Peyer's patch (tissue), 4 donors: ENCODE results near the gene FRMD4A. TPM values are rescaled to one million over a fixed set of nuclear protein-coding genes. Genes with fewer than 3 reads are reported as not detected.

Experiments
- DNase-seq, 3 donors: peaks; one replicate each; pipeline ENCODE4 v3.0.0-alpha.2; 2017 to 2019
- H3K27ac ChIP-seq, 4 donors: fragments of 200-600 bp; sonication (generic); one replicate each; pipeline ENCODE4 v1.5.1; 2016 to 2019
- H3K27me3 ChIP-seq, 2 donors: fragments of 200-600 bp; sonication (generic); one replicate each; pipeline ENCODE4 v1.5.1; 2019
- H3K36me3 ChIP-seq, 3 donors: fragments of 200-600 bp; sonication (generic); one replicate each; pipeline ENCODE4 v1.5.1; 2016 to 2019
- H3K4me1 ChIP-seq, 4 donors: fragments of 200-600 bp; sonication (generic); one replicate each; pipeline ENCODE4 v1.5.1; 2016 to 2019
- H3K4me3 ChIP-seq, 4 donors: fragments of 200-600 bp; sonication (generic); 1 replicate in 3 of 4; 2 replicates in 1 of 4; pipeline ENCODE4 v1.5.1; 2016 to 2019; ENCODE audit warnings: mild to moderate bottlenecking in 1 of 4
- H3K9me3 ChIP-seq, 4 donors: fragments of 200-600 bp; sonication (generic); one replicate each; pipeline ENCODE4 v1.5.1; 2016 to 2019; ENCODE audit warnings: mild to moderate bottlenecking in 1 of 4
- POLR2A ChIP-seq, 2 donors: fragments of 450-650 bp; IDR thresholded peaks; one replicate each; pipeline ENCODE4 v1.5.1; 2017; ENCODE audit warnings: antibody characterized with exemption in 2 of 2, mild to moderate bottlenecking in 2 of 2, moderate library complexity in 2 of 2
- total RNA-seq, 4 donors: library from RNA; depleted of rRNA; stranded (reverse); fragments of >200 nt; gene quantifications; one replicate each; pipeline ENCODE4 v1.1.0, GENCODE V29; 2016
- TF ChIP-seq, protein P1 (sequence below), 6 experiments: fragments of 450-650 bp in 4 of 6; fragments of 200-600 bp in 2 of 6; sonication (generic) in 1 of 6; IDR thresholded peaks; one replicate each; pipeline ENCODE4 v1.5.1; 2017 to 2019; ENCODE audit warnings: antibody characterized with exemption in 6 of 6, mild to moderate bottlenecking in 3 of 6, moderate library complexity in 1 of 6

Gene FRMD4A
- total RNA-seq, 4 donors from 2014 or later = 3.0 to 47.9 (median 5.9) TPM

DNA sequence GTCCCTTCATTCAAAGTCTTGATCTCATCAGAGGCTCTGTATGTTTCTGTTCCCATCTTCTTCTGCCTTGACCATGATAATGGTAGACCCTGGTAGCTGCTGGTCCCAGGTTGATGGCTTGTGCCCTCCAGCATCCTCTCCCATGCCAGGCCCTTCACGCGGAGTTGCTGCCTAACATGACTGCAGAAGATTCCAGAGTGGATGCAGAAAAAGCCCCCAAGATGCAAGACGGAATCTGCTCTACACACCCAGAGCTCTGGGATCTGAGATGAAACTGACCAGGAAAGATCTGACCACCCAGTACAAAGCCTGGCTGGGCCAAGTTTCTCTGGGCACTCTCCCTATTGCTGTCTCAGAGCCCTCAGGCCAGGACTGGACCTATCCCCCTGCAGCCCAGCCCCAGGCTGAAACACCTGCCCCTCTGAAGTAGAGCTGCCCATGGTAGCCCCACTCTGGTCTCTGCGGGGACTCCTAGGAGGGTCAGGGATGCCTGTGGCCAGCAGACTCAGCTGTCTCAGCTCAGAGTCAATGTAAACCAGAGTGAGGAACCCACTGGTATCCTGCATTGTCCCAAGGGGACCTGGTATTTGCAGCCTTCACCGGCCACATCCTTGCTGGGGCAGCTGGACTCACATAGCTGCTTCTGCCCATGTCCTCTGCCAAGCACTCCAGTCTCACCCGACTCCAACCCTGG, 9.5 kb upstream of the FRMD4A start:
- DNase-seq = no peak
- Histone ChIP-seq H3K9me3 (no peaks in the 10 kb centered on the region), H3K27me3 (no peaks in the 10 kb centered on the region), H3K4me3 (no peak overlapping the region), H3K27ac (no peak overlapping the region), H3K4me1 (no peaks in the 10 kb centered on the region), H3K36me3 (no peaks in the 10 kb centered on the region)
- TF ChIP-seq, protein P1, sequence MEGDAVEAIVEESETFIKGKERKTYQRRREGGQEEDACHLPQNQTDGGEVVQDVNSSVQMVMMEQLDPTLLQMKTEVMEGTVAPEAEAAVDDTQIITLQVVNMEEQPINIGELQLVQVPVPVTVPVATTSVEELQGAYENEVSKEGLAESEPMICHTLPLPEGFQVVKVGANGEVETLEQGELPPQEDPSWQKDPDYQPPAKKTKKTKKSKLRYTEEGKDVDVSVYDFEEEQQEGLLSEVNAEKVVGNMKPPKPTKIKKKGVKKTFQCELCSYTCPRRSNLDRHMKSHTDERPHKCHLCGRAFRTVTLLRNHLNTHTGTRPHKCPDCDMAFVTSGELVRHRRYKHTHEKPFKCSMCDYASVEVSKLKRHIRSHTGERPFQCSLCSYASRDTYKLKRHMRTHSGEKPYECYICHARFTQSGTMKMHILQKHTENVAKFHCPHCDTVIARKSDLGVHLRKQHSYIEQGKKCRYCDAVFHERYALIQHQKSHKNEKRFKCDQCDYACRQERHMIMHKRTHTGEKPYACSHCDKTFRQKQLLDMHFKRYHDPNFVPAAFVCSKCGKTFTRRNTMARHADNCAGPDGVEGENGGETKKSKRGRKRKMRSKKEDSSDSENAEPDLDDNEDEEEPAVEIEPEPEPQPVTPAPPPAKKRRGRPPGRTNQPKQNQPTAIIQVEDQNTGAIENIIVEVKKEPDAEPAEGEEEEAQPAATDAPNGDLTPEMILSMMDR (IDR thresholded peaks at IDR 0.05) = no peak
- TF ChIP-seq POLR2A (IDR thresholded peaks at IDR 0.05) = no peak

DNA sequence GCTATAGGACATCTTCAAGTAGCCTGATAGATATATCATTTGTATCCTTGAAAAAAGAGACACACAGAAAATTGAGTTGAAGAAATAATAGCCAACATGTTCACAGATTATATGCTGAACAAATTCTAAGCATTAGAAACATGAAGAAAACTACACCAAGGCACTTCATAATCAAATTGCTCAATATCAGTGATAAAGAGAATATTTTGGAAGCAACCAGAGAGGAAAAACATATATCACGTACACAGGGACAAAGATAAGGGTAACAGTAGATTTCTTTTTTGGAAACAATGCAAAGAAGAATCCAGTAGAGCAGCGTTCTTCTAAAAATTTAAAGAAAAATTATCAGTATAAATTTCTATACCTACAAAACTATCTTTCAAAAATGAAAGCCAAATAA, 6.0 kb upstream of the FRMD4A start:
- no peaks in the 10 kb centered on the region for H3K36me3 ChIP-seq
- no peaks in the 10 kb centered on the region for H3K9me3 ChIP-seq
- H3K4me3 ChIP-seq = no peak overlapping the region
- no peak for TF ChIP-seq POLR2A (IDR thresholded peaks at IDR 0.05)
- TF ChIP-seq, protein P1 (IDR thresholded peaks at IDR 0.05) = no peak
- no peak for DNase-seq
- no peaks in the 10 kb centered on the region for H3K4me1 ChIP-seq
- H3K27me3 ChIP-seq = no peaks in the 10 kb centered on the region
- no peak overlapping the region for H3K27ac ChIP-seq

DNA sequence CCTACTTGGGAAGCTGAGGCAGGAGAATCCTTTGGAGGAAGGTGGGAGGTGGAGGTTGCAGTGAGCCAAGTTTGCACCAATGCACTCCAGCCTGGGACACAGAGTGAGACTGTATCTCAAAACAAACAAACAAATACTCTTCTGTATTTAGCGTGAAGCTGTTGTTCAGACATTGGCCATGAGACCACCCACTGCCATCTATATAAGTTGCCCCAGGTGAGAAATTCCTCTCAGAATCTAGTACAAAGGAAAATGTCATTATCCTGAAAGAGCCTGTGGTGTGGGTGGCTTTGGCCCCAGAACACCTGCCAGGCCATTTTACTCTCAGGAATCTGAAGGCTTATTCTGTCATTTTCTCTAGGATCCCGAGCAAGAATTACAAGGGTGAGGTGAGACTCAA, 4.0 kb upstream of the FRMD4A start:
- no peak overlapping the region for H3K27ac ChIP-seq
- no peaks in the 10 kb centered on the region for H3K36me3 ChIP-seq
- DNase-seq = no peak
- no peaks in the 10 kb centered on the region for H3K4me1 ChIP-seq
- TF ChIP-seq, protein P1 (IDR thresholded peaks at IDR 0.05) = no peak
- no peak for TF ChIP-seq POLR2A (IDR thresholded peaks at IDR 0.05)
- H3K4me3 ChIP-seq = no peak overlapping the region
- no peaks in the 10 kb centered on the region for H3K9me3 ChIP-seq
- no peaks in the 10 kb centered on the region for H3K27me3 ChIP-seq

DNA sequence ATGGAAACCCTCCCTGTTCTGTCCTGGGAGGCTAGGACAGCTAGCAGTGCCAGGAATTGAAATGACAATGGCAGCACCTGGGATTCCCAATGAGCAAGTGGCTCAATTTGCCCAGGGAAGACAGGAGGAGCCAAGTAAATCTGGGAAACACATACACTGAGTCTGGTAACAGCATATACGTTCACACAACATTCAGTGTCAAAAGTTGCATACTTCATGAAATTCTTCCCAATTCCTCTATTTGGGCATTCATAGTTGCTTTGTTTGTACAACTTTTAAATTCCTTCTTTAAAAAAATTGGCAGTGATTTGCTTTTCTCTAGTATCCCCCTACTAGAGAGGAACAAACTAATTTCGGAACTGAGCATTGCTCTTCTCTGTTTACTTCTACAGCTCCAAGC, 2.9 kb upstream of the FRMD4A start:
- H3K27ac ChIP-seq = no peak overlapping the region
- TF ChIP-seq, protein P1 (IDR thresholded peaks at IDR 0.05) = no peak
- TF ChIP-seq POLR2A (IDR thresholded peaks at IDR 0.05) = no peak
- no peaks in the 10 kb centered on the region for H3K36me3 ChIP-seq
- no peaks in the 10 kb centered on the region for H3K9me3 ChIP-seq
- H3K4me1 ChIP-seq = no peaks in the 10 kb centered on the region
- DNase-seq = no peak
- H3K27me3 ChIP-seq = no peaks in the 10 kb centered on the region
- H3K4me3 ChIP-seq = no peak overlapping the region

DNA sequence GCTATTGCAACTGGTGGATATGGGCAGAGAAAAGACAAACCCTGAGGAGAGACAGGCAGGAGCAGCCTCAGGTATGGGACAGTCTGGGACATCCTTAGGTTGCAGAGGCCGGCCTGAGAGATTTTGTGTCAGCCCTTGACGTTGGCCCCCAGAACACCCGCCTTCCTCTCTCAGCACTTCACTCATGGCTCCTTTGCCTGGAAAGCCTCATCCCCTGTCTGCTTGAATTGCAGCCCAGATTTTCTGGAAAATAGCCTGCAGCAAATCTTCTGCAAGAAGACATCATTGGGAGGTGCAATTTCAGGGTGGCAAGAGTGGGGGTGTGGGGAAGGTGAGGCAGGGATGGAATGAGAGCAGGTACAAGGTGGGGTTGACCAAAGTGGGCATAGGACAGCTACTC, 2.2 kb upstream of the FRMD4A start:
- no peak overlapping the region for H3K27ac ChIP-seq
- H3K4me1 ChIP-seq = no peaks in the 10 kb centered on the region
- no peaks in the 10 kb centered on the region for H3K9me3 ChIP-seq
- H3K36me3 ChIP-seq = no peaks in the 10 kb centered on the region
- no peaks in the 10 kb centered on the region for H3K27me3 ChIP-seq
- H3K4me3 ChIP-seq = no peak overlapping the region
- TF ChIP-seq POLR2A (IDR thresholded peaks at IDR 0.05) = no peak
- TF ChIP-seq, protein P1 (IDR thresholded peaks at IDR 0.05) = no peak
- DNase-seq = no peak
